ENCODE measurements around the gene IL25. TPM values are rescaled to one million over a fixed set of nuclear protein-coding genes. Genes with fewer than 3 reads are reported as not detected.
"Not testable (repeated sequence)": the region's sequence is repeated elsewhere in the genome, so short reads cannot be mapped to it uniquely, and the experiment has no call there.

The IL25 gene
- total RNA-seq, 1 experiment from 2014 or later: not detected

- in situ Hi-C loops (cut with HindIII; ENCODE audit: low pct_unique_long_range_greater_than_20kb, low sequenced_read_pairs): no loop called here
- no peak for DNase-seq (ENCODE audit: low read depth, low spot score)
Measured at GRCh38 chr14:23382276-23382675, 9.7 kb downstream of the IL25 start.

- in situ Hi-C loops (cut with HindIII; ENCODE audit: low pct_unique_long_range_greater_than_20kb, low sequenced_read_pairs): no loop called here
Measured at GRCh38 chr14:23382731-23383440, 10.3 kb downstream of the IL25 start.

GRCh38 chr14:23384364-23385080 lies 11.9 kb downstream of the IL25 start:
- in situ Hi-C loops (cut with HindIII; ENCODE audit: low pct_unique_long_range_greater_than_20kb, low sequenced_read_pairs): no loop called here
- DNase-seq (ENCODE audit: low read depth, low spot score): no peak

More at GRCh38 chr14:23382731-23383440, 10.3 kb downstream of the IL25 start:
- no peak for DNase-seq (ENCODE audit: low read depth, low spot score)

- DNase-seq (ENCODE audit: low read depth, low spot score): no peak
- in situ Hi-C loops (cut with HindIII; ENCODE audit: low pct_unique_long_range_greater_than_20kb, low sequenced_read_pairs): no loop called here
Measured at GRCh38 chr14:23385244-23385641, 12.6 kb downstream of the IL25 start.

GRCh38 chr14:23385642-23386265 lies 13.1 kb downstream of the IL25 start:
- in situ Hi-C loops (cut with HindIII; ENCODE audit: low pct_unique_long_range_greater_than_20kb, low sequenced_read_pairs): no loop called here

GRCh38 chr14:23386266-23386657 lies 13.7 kb downstream of the IL25 start:
- in situ Hi-C loops (cut with HindIII; ENCODE audit: low pct_unique_long_range_greater_than_20kb, low sequenced_read_pairs); DNase-seq (ENCODE audit: low read depth, low spot score): not testable (repeated sequence)

More at GRCh38 chr14:23385642-23386265, 13.1 kb downstream of the IL25 start:
- no peak for DNase-seq (ENCODE audit: low read depth, low spot score)

GRCh38 chr14:23386999-23387398 lies 14.4 kb downstream of the IL25 start:
- in situ Hi-C loops (cut with HindIII; ENCODE audit: low pct_unique_long_range_greater_than_20kb, low sequenced_read_pairs): no loop called here
- no peak for DNase-seq (ENCODE audit: low read depth, low spot score)

- in situ Hi-C loops (cut with HindIII; ENCODE audit: low pct_unique_long_range_greater_than_20kb, low sequenced_read_pairs): no loop called here
- no peak for DNase-seq (ENCODE audit: low read depth, low spot score)
Measured at GRCh38 chr14:23387916-23388882, 15.6 kb downstream of the IL25 start.

GRCh38 chr14:23388996-23389395 lies 16.4 kb downstream of the IL25 start:
- no peak for DNase-seq (ENCODE audit: low read depth, low spot score)
- in situ Hi-C loops (cut with HindIII; ENCODE audit: low pct_unique_long_range_greater_than_20kb, low sequenced_read_pairs): no loop called here

GRCh38 chr14:23389396-23389795 lies 16.8 kb downstream of the IL25 start:
- in situ Hi-C loops (cut with HindIII; ENCODE audit: low pct_unique_long_range_greater_than_20kb, low sequenced_read_pairs): no loop called here
- no peak for DNase-seq (ENCODE audit: low read depth, low spot score)

GRCh38 chr14:23389871-23390270 lies 17.3 kb downstream of the IL25 start:
- DNase-seq (ENCODE audit: low read depth, low spot score); in situ Hi-C loops (cut with HindIII; ENCODE audit: low pct_unique_long_range_greater_than_20kb, low sequenced_read_pairs): not testable (repeated sequence)

- no peak for DNase-seq (ENCODE audit: low read depth, low spot score)
- in situ Hi-C loops (cut with HindIII; ENCODE audit: low pct_unique_long_range_greater_than_20kb, low sequenced_read_pairs): no loop called here
Measured at GRCh38 chr14:23392613-23393012, 20.0 kb downstream of the IL25 start.

- in situ Hi-C loops (cut with HindIII; ENCODE audit: low pct_unique_long_range_greater_than_20kb, low sequenced_read_pairs): no loop called here
- no peak for DNase-seq (ENCODE audit: low read depth, low spot score)
Measured at GRCh38 chr14:23396126-23396525, 23.5 kb downstream of the IL25 start.

GRCh38 chr14:23396781-23397407 lies 24.3 kb downstream of the IL25 start:
- DNase-seq (ENCODE audit: low read depth, low spot score): no peak
- in situ Hi-C loops (cut with HindIII; ENCODE audit: low pct_unique_long_range_greater_than_20kb, low sequenced_read_pairs): no loop called here

GRCh38 chr14:23398348-23398747 lies 25.7 kb downstream of the IL25 start:
- DNase-seq (ENCODE audit: low read depth, low spot score): no peak
- in situ Hi-C loops (cut with HindIII; ENCODE audit: low pct_unique_long_range_greater_than_20kb, low sequenced_read_pairs): no loop called here

GRCh38 chr14:23399136-23399535 lies 26.5 kb downstream of the IL25 start:
- no peak for DNase-seq (ENCODE audit: low read depth, low spot score)
- in situ Hi-C loops (cut with HindIII; ENCODE audit: low pct_unique_long_range_greater_than_20kb, low sequenced_read_pairs): no loop called here

GRCh38 chr14:23399591-23399990 lies 27.0 kb downstream of the IL25 start:
- DNase-seq (ENCODE audit: low read depth, low spot score): no peak
- in situ Hi-C loops (cut with HindIII; ENCODE audit: low pct_unique_long_range_greater_than_20kb, low sequenced_read_pairs): no loop called here

Data from SK-MEL-5 (cell line).